HG02870 (cell line): Measurements from ENCODE around the gene UTS2R.
"Not testable (repeated sequence)": the region's sequence is repeated elsewhere in the genome, so short reads cannot be mapped to it uniquely, and the experiment has no call there.

Experiments
- ATAC-seq: cut with Tn5 transposase; IDR thresholded peaks from one replicate; pipeline ENCODE4 v1.9.1; 2021; ENCODE audit warnings: mild to moderate bottlenecking, moderate library complexity; ENCODE audit not compliant: unreplicated experiment

Gene UTS2R

DNA sequence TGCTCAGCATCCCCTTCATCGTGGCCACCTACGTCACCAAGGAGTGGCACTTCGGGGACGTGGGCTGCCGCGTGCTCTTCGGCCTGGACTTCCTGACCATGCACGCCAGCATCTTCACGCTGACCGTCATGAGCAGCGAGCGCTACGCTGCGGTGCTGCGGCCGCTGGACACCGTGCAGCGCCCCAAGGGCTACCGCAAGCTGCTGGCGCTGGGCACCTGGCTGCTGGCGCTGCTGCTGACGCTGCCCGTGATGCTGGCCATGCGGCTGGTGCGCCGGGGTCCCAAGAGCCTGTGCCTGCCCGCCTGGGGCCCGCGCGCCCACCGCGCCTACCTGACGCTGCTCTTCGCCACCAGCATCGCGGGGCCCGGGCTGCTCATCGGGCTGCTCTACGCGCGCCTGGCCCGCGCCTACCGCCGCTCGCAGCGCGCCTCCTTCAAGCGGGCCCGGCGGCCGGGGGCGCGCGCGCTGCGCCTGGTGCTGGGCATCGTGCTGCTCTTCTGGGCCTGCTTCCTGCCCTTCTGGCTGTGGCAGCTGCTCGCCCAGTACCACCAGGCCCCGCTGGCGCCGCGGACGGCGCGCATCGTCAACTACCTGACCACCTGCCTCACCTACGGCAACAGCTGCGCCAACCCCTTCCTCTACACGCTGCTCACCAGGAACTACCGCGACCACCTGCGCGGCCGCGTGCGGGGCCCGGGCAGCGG, 3.2 kb downstream of the UTS2R start:
- no peak for ATAC-seq

DNA sequence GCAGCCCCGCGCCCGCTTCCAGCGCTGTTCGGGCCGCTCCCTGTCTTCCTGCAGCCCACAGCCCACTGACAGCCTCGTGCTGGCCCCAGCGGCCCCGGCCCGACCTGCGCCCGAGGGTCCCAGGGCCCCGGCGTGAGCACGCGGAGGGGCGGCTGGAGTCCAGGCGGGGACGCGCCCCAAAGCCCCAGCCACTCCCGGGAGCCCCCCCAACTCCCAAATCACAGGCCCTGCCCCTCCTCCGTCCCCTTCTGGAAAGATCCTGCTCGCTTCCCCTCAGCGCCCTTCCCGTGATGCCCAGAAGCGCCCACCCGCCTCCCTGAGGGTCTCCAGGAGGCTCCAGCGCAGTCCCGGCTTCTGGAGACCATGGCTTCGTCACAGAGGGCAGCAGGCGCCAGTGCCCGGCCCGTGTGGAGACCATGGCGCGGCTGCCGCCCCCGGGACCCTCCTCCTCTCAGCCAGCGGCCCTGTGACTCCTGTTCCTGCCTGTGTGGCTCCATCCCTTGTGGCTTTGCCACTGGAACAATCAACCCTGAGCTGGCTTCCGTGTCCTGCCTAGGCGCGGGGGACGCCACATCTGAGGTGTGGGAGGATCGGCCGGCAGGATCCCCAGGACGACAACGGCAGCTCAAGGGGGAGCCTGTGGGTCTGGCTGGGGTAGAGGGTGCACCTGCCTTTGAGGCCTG, 3.9 kb downstream of the UTS2R start:
- no peak for ATAC-seq

DNA sequence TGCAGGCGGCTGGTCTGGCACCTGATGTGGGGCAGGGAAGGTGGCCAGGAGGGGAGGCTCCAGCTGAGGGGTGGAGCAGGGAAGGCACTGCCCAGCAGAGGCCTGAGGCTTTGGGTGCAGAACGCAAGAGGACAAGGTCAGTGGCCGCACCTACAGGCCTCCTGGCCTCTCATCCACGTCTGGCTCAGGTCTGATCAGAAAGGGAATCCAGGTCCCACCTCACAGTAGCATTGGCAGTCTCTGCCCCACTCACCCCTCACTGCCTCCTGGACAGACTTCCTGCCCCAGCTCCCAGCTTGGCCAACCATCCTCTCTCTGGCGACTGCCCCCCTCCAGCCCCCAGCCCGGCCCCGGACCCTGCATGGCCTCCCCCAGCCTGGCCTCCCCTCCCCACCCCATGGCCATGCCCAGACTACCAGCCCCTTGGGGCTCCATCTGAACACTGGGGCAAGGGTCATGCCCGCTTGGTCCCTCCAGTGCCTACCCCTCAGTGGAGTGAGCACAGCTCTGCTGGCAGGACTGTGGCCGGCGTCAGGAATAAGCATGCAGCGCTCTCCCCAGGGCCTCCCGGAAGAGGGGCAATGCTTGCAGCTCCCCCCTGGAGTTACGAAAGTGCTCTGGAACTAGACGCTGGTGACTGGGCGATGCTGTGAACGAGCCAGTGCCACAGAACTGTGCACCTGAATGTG, 4.6 kb downstream of the UTS2R start:
- ATAC-seq, result no peak

DNA sequence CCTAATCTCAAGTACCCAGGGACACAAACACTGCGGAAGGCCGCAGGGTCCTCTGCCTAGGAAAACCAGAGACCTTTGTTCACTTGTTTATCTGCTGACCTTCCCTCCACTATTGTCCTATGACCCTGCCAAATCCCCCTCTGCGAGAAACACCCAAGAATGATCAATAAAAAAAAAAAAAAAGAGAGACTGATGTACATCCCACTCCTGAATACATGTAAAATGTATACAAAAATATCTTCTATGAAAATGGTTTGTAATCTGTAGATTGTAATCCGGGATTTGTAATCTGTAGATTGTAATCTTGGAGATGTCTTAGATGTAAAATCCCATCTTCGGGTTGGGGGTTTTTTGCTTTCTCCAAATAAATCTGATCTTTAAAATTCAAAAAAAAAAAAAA, 5.7 kb downstream of the UTS2R start:
- ATAC-seq, result not testable (repeated sequence)

DNA sequence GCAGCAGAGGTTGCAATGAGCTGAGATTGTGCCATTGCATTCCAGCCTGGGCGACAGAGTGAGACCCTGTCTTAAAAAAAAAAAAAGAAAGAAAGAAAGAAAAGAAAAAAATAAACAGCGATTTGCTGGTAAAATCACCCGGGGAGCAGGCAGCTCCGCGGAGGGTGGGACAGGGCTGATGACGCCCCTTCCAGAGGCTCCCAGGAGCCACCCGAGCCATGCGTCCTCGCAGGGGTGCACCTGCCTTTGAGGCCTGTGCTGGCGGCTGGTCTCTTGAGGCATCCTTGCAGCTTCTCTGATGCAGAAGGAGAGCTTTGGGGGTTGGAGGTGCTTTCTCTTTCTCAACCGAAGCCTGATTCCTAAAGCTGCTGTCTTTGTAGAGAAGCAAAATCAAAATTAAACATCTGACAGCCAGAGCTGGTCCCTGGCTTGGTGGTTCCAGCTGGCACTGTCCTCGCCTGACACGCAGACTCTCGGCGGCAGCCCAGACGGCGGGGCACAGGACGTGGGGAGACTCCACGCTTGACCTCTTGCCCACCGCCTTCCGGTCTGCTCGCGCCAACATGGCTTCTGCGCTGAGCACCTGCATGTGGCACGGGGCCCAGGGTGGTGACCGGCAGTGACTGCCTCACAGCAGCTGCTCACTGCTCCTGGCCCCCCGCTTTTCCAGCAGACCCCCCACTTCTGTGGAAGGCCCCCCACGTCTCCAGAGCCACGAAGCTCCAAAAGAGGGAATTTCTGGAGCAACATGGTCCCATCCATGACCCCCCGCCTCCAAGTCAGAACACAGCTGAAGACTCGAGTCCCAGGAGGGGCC, 6.6 kb downstream of the UTS2R start:
- no peak for ATAC-seq

DNA sequence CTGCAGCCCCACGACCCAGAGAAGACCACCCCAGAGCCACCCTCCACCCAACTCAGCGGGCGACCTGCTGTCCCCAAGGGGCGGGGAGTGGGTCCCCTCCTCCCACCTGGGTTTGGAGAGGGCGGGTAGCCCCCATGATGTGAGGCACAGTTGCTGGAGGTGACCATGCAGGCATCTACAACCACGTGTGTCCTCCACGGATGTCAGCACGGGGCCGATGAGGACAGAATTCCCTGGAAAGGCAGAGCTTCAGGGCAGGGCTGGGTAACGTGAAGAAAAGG, 7.1 kb downstream of the UTS2R start:
- ATAC-seq, result no peak

DNA sequence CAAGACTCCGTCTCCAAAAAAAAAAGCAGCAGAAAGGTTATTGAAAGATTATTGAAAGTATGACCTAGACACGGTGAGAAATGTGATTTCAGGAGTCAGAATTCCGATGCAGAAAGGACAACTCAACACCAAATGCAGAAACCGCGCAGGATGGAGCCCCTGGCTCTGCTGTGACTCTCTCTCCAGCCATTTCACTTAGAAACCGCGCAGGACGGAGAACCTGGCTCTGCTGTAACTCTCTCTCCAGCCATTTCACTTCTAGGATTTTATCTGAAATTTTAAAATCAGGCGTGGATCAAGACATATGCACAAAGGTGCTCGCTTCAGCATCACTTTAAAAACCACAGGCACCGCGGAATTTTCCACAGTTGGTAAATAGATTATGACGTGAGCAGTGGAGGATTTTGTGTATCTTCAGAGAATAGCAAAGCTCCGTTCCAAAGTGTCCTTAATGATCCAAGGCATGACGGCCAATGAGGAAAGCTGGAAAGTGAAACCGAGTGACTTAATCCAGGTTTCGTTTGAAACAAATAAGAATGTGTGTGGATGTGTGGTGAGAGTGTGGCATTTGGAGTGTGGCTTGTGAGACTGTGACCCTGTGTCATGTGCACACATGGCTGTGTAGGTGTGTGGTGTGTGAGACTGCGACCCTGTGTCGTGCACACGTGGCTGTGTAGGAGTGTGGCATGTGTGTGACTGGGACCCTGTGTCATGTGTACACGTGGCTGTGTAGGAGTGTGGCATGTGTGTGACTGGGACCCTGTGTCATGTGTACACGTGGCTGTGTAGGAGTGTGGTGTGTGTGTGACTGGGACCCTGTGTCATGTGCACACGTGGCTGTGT, 9.5 kb downstream of the UTS2R start:
- no peak for ATAC-seq

DNA sequence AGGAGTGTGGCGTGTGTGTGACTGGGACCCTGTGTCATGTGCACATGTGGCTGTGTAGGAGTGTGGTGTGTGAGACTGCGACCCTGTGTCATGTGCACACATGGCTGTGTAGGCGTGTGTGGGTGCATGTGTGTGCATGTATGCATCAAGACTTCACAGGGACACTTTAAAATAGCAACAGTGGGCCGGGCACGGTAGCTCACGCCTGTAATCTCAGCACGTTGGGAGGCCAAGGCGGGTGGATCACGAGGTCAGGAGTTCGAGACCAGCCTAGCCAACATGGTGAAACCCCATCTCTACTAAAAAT, 10.1 kb downstream of the UTS2R start:
- ATAC-seq, result not testable (repeated sequence)

DNA sequence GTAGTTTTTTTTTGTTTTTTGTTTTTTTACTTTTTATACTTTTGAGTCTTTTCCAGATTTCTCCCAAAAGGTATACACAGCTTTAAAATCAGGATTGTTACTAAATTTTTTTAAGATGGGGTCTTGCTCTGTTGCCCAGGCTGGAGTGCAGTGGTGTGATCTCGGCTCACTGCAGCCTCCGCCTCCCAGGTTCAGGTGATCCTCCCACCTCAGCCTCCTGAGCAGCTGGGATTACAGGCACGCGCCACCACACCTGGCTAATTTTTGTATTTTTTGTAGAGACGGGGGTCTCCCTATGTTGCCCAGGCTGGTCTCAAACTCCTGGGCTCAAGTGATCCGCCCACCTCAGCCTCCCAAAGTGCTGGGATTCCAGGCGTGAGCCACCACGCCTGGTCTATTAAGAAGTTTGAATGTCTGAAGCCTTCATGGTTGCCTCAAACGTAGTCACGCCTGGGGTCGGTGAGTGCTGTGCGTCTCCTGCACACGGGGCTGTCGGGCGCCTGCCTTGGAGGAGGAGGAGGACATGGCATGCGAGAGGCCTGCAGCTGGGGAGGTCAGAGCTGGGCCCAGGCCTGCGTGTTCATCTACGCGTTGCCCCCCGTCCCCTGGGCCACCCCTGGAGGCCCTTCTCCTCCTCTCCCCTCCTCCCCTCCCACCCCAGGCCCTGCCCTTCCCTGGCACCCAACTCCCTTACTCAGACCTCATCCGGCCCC, 10.8 kb downstream of the UTS2R start:
- ATAC-seq, result not testable (repeated sequence)

DNA sequence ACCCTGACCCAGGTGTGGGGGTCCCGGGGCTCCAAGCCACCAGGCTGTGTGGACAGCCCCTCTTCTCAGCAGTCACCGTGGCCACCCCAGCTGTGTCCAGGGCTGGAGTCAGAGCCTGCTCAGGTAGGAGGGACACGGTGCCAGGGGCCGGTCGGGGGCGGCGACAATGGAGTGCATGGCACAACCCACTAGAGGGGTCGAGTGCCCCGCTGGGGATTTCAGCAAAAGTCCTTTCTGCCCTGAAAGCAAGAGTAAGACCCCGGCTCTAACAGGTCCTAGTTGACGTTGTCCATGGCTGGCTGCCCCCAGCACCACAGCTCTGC, 11.3 kb downstream of the UTS2R start:
- ATAC-seq, result no peak

DNA sequence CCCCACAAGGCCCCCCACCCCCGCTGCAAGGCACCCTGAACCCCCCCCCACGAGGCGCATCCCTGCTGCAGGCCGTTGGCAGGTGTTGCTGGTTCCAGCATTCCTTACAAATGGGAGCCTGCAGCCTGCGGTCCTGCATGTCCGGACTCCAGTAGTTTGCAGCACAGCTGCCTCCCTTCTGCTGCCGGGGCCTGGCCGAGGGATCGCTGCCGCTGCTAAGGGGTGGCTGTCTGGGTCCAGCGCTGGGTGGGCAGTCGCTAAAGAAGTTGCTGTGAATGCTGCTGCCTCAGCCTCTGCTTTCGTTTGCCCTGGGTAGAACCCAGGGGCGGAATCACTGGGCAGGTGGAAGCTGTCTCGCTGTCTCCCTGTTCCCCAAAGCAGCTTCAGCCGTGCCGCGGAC, 11.8 kb downstream of the UTS2R start:
- no peak for ATAC-seq

DNA sequence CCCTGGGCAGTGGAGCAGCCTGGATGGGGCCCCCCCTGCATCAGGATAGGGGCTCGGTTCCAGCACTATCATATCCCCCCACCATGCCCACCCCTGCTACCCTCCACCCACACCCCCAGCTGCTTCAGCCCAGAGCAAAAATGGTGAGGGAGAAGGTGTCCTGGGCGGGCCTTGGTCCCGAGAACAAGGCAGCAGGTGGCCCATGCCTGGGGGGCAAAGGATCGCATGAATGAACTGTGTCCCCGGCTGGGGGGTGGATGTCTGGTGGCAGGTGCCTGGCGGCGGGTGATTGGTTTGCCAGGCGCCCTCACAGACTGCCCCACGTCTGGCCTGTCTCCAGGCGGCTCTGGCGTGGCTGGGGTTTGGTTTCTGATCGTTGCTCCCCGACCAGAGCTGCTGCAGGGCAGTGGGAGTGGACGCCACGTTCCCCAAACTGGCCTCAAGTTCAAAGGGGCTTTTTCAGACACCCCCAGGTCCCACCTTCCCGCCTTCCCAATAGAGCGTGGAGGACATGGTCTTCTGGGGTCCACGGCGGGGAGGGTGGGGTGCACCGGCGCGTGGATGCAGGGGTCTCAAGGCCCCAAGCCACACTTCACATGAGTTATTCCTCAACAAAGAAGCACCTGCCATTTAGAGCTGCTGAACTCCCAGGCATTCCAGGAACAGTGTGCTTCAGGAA, 12.6 kb downstream of the UTS2R start:
- no peak for ATAC-seq

DNA sequence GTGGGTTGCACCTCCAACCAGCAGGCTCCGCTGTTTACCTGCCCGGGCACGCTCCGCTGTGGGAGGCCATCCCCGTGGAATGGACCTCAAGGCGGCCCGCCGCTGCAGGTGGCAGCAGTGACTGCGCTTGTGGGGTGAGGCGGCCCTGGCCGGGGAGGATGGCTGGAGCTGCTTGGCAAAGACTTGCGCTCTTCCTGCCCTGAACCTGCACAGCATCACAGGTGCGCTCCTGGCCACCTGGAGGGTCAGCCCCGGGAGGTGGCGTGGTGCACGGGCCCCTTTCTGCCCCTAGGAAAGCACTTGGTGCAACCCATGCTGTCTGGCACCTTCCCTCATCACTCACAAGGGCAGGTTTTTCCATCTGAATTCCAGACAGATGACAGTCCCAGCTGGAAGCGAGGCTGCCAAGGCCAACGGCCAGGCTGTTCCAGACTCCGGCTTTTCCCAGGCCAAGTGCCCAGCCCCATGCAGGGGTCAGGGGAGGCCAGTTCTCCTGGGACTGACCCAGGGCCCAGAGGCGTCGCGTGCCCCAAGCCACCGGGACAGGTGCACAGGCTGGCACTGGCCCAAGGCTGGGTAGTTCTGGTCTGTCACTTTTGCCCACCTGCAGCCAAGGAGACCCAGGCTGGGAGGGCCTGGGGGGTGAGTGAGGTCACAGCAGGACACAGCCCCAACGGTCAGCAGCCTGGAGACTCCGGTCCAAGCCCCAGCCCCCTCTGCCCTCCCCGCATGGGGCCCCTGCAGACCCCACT, 13.3 kb downstream of the UTS2R start:
- no peak for ATAC-seq

DNA sequence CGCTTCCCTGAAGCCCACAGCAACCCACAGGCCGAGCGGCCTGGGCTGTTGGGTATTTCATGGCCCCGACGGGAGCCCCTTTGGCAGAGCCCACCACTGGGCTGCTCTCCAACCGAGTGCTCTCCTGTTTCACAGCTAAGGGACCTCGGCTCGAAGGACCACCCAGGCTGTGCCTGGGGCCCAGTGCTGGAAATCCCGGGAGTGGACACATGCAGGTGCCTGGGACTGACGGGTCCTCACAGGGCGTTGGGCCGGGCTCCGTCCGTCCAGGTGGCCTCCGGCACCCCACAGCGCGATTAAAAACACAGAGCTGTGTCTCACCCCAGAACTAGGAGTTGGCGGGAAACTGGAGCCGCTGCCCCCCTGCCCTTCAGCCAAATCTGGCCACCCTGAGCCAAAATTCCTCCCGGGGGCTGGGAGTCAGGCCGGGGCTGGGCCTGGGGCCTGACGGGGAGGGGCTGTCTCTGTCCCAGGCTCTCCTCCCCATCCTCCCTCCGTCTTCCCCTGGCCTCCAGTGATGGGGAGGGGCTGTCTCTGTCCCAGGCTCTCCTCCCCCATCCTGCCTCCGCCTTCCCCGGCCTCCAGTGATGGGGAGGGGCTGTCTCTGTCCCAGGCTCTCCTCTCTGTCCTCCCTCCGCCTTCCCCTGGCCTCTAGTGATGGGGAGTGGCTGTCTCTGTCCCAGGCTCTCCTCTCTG, 14.1 kb downstream of the UTS2R start:
- no peak for ATAC-seq

DNA sequence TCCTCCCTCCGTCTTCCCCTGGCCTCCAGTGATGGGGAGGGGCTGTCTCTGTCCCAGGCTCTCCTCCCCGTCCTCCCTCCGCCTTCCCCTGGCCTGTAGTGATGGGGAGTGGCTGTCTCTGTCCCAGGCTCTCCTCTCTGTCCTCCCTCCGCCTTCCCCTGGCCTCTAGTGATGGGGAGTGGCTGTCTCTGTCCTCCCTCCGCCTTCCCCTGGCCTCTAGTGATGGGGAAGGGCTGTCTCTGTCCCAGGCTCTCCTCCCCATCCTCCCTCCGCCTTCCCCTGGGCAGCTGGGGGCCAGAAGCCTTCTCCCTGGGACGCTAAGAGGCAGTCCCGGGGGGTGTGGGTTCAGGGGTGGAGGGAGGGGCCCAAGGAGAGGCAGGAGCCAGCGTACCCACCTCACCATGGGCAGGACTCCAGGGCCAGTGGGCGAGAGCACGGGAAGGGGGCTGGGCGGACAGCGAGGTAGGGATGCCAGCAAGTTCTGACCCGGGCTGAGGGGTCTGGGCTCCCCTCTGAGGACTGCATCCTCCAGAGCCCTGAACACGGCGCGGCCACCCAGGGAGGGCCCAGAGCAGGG, 14.8 kb downstream of the UTS2R start:
- ATAC-seq, result no peak

DNA sequence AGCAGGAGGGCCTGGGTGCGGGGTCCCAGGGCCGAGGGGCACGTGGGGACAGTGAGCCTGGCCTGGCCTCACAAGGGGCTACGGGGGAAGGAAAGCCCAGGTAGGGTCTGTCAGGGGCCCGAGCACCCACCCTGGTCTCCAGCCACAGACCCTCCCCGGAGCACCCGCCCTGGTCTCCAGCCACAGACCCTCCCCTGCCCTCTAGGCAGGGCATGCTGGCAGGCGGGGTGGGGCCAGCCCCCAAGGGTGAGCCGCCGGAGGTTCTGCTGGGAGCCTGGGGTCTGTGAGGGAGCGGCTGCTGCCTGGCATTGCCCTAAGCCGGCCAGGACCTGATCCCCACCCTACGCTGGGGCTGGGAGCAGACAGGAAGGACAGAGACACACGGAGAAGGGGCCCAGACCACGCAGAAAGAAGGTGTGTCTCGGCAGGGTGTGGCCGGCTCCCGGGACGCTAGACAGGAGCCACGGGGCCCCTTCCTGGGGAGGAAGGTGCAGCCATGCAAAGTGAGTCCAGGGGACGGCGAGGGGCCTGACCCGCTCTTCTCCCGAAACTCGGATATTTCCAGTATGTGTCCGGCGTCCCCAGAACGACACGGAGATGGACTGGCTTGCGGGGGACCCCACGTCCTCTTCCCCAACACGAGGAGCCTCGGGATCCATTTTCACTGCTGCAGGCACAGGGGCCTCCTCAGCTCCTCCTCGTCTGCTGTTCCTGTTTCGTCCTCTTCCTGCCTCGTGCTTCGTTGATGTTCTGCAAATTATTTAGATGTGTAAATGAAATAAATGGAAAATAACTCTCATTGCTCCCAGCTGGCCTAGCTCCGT, 15.5 kb downstream of the UTS2R start:
- no peak for ATAC-seq

DNA sequence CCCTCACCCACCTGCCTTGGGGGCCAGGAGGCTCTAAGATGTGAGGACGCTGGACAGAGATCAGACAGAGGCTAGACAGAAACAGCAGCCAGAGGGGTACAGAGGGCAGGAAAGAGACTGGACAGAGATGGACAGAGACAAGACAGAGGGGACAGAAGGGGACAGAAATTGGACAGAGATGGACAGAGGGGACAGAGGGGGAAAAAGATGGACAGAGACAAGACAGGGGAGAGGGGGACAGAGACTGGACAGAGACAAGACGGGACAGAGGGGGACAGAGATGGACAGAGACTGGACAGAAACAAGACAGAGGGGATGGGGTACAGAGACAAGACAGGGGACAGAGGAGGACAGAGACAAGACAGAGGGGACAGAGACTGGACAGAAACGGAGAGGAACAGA, 16.1 kb downstream of the UTS2R start:
- ATAC-seq, result no peak
